T-helper 1 cell treated with Interleukin-12 subunit alpha and Interleukin-12 subunit beta and Interleukin-4 antibody, amounts not matched to agents 30 μg/mL and 1 μg/mL, for 36 hours (primary cell): ENCODE results near the gene TRIM44.

Experiments
- H3K27ac Mint-ChIP-seq: one replicate; pipeline ENCODE4 v1.8.0; 2021; ENCODE audit warnings: mild to moderate bottlenecking, mixed read lengths
- H3K27me3 Mint-ChIP-seq: one replicate; pipeline ENCODE4 v1.8.0; 2021; ENCODE audit warnings: low read depth, mixed read lengths
- H3K36me3 Mint-ChIP-seq: one replicate; pipeline ENCODE4 v1.8.0; 2021; ENCODE audit warnings: low read depth, mixed read lengths
- H3K4me1 Mint-ChIP-seq: one replicate; pipeline ENCODE4 v1.8.0; 2021; ENCODE audit warnings: low read depth, mixed read lengths
- H3K4me3 Mint-ChIP-seq: one replicate; pipeline ENCODE4 v1.8.0; 2021; ENCODE audit warnings: mild to moderate bottlenecking, moderate library complexity, mixed read lengths
- H3K9me3 Mint-ChIP-seq: one replicate; pipeline ENCODE4 v1.8.0; 2021; ENCODE audit warnings: mixed read lengths

The TRIM44 gene

GRCh38 chr11:35624316-35624715 is 38.3 kb upstream of the TRIM44 start:
- H3K4me1 Mint-ChIP-seq: peaks cover 2% of the 10 kb centered on the region
- H3K27me3 Mint-ChIP-seq: peaks cover 83% of the 10 kb centered on the region
- no peak overlapping the region for H3K27ac Mint-ChIP-seq
- no peak overlapping the region for H3K4me3 Mint-ChIP-seq
- no peaks in the 10 kb centered on the region for H3K36me3 Mint-ChIP-seq
- H3K9me3 Mint-ChIP-seq: no peaks in the 10 kb centered on the region

GRCh38 chr11:35624781-35625180 is 37.8 kb upstream of the TRIM44 start:
- peaks cover 2% of the 10 kb centered on the region for H3K4me1 Mint-ChIP-seq
- H3K4me3 Mint-ChIP-seq: no peak overlapping the region
- H3K27ac Mint-ChIP-seq: no peak overlapping the region
- peaks cover 81% of the 10 kb centered on the region for H3K27me3 Mint-ChIP-seq
- H3K36me3 Mint-ChIP-seq: no peaks in the 10 kb centered on the region
- H3K9me3 Mint-ChIP-seq: no peaks in the 10 kb centered on the region

GRCh38 chr11:35626501-35626900 is 36.1 kb upstream of the TRIM44 start:
- H3K9me3 Mint-ChIP-seq: no peaks in the 10 kb centered on the region
- no peak overlapping the region for H3K4me3 Mint-ChIP-seq
- H3K36me3 Mint-ChIP-seq: no peaks in the 10 kb centered on the region
- H3K27me3 Mint-ChIP-seq: peaks cover 77% of the 10 kb centered on the region
- no peak overlapping the region for H3K27ac Mint-ChIP-seq
- no peaks in the 10 kb centered on the region for H3K4me1 Mint-ChIP-seq

GRCh38 chr11:35629511-35629910 is 33.1 kb upstream of the TRIM44 start:
- no peak overlapping the region for H3K27ac Mint-ChIP-seq
- H3K27me3 Mint-ChIP-seq: peaks cover 63% of the 10 kb centered on the region

GRCh38 chr11:35629914-35630313 is 32.7 kb upstream of the TRIM44 start:
- Mint-ChIP-seq H3K27ac (no peak overlapping the region), H3K36me3 (no peaks in the 10 kb centered on the region), H3K4me1 (no peaks in the 10 kb centered on the region), H3K9me3 (no peaks in the 10 kb centered on the region), H3K27me3 (peaks cover 62% of the 10 kb centered on the region), H3K4me3 (no peak overlapping the region)

More at GRCh38 chr11:35629511-35629910, 33.1 kb upstream of the TRIM44 start:
- no peak overlapping the region for H3K4me3 Mint-ChIP-seq
- H3K36me3 Mint-ChIP-seq: no peaks in the 10 kb centered on the region
- H3K4me1 Mint-ChIP-seq: no peaks in the 10 kb centered on the region
- H3K9me3 Mint-ChIP-seq: no peaks in the 10 kb centered on the region

- Mint-ChIP-seq H3K36me3 (no peaks in the 10 kb centered on the region), H3K4me3 (no peak overlapping the region), H3K4me1 (no peaks in the 10 kb centered on the region), H3K27me3 (peaks cover 63% of the 10 kb centered on the region), H3K27ac (no peak overlapping the region), H3K9me3 (no peaks in the 10 kb centered on the region)
These were observed 30.7 kb upstream of the TRIM44 start for GRCh38 chr11:35631891-35632290.

GRCh38 chr11:35632301-35632700 is 30.3 kb upstream of the TRIM44 start:
- H3K4me3 Mint-ChIP-seq: no peak overlapping the region
- no peak overlapping the region for H3K27ac Mint-ChIP-seq
- H3K9me3 Mint-ChIP-seq: no peaks in the 10 kb centered on the region
- peaks cover 62% of the 10 kb centered on the region for H3K27me3 Mint-ChIP-seq
- no peaks in the 10 kb centered on the region for H3K36me3 Mint-ChIP-seq
- H3K4me1 Mint-ChIP-seq: no peaks in the 10 kb centered on the region

- Mint-ChIP-seq H3K9me3 (no peaks in the 10 kb centered on the region), H3K27ac (no peak overlapping the region), H3K4me3 (no peak overlapping the region), H3K4me1 (no peaks in the 10 kb centered on the region), H3K36me3 (no peaks in the 10 kb centered on the region), H3K27me3 (peaks cover 56% of the 10 kb centered on the region)
These were observed 28.6 kb upstream of the TRIM44 start for GRCh38 chr11:35633827-35634423.

- peaks cover 41% of the 10 kb centered on the region for H3K27me3 Mint-ChIP-seq
- no peaks in the 10 kb centered on the region for H3K36me3 Mint-ChIP-seq
- H3K9me3 Mint-ChIP-seq: no peaks in the 10 kb centered on the region
- H3K4me1 Mint-ChIP-seq: no peaks in the 10 kb centered on the region
- H3K4me3 Mint-ChIP-seq: no peak overlapping the region
- no peak overlapping the region for H3K27ac Mint-ChIP-seq
These were observed 26.6 kb upstream of the TRIM44 start for GRCh38 chr11:35635933-35636332.

GRCh38 chr11:35639591-35640179 is 22.9 kb upstream of the TRIM44 start:
- Mint-ChIP-seq H3K4me1 (no peaks in the 10 kb centered on the region), H3K4me3 (no peak overlapping the region), H3K27me3 (peaks cover 26% of the 10 kb centered on the region), H3K9me3 (no peaks in the 10 kb centered on the region), H3K36me3 (no peaks in the 10 kb centered on the region), H3K27ac (no peak overlapping the region)

- Mint-ChIP-seq H3K4me1 (no peaks in the 10 kb centered on the region), H3K36me3 (no peaks in the 10 kb centered on the region), H3K27me3 (peaks cover 26% of the 10 kb centered on the region), H3K27ac (no peak overlapping the region), H3K4me3 (no peak overlapping the region), H3K9me3 (no peaks in the 10 kb centered on the region)
These were observed 21.2 kb upstream of the TRIM44 start for GRCh38 chr11:35641171-35641897.

GRCh38 chr11:35641964-35642363 is 20.6 kb upstream of the TRIM44 start:
- H3K9me3 Mint-ChIP-seq: no peaks in the 10 kb centered on the region
- H3K27me3 Mint-ChIP-seq: peaks cover 21% of the 10 kb centered on the region
- H3K27ac Mint-ChIP-seq: no peak overlapping the region
- H3K4me3 Mint-ChIP-seq: no peak overlapping the region
- no peaks in the 10 kb centered on the region for H3K4me1 Mint-ChIP-seq
- H3K36me3 Mint-ChIP-seq: no peaks in the 10 kb centered on the region

- Mint-ChIP-seq H3K36me3 (no peaks in the 10 kb centered on the region), H3K4me3 (no peak overlapping the region), H3K27ac (no peak overlapping the region), H3K4me1 (no peaks in the 10 kb centered on the region), H3K9me3 (no peaks in the 10 kb centered on the region), H3K27me3 (peaks cover 21% of the 10 kb centered on the region)
These were observed 15.0 kb upstream of the TRIM44 start for GRCh38 chr11:35647421-35648093.

GRCh38 chr11:35650006-35650405 is 12.6 kb upstream of the TRIM44 start:
- H3K27ac Mint-ChIP-seq: no peak overlapping the region
- peaks cover 34% of the 10 kb centered on the region for H3K27me3 Mint-ChIP-seq
- no peaks in the 10 kb centered on the region for H3K9me3 Mint-ChIP-seq
- no peaks in the 10 kb centered on the region for H3K36me3 Mint-ChIP-seq
- no peak overlapping the region for H3K4me3 Mint-ChIP-seq
- H3K4me1 Mint-ChIP-seq: no peaks in the 10 kb centered on the region

GRCh38 chr11:35650467-35650866 is 12.1 kb upstream of the TRIM44 start:
- Mint-ChIP-seq H3K36me3 (no peaks in the 10 kb centered on the region), H3K27ac (no peak overlapping the region), H3K9me3 (no peaks in the 10 kb centered on the region), H3K4me3 (no peak overlapping the region), H3K4me1 (no peaks in the 10 kb centered on the region), H3K27me3 (peaks cover 36% of the 10 kb centered on the region)
